Astrocyte (in vitro differentiated cells and primary cell): ENCODE measurements around the gene MYO9A. TPM values are rescaled to one million over a fixed set of nuclear protein-coding genes. Genes with fewer than 3 reads are reported as not detected.
A peak's percentile ranks its signal among the peaks of the same experiment; 100 is the strongest.

Source experiments
- DNase-seq: peaks from one replicate; pipeline ENCODE4 v3.0.0-alpha.2; 2010; ENCODE audit warnings: low read depth
- FAIRE-seq: peaks from 2 replicates; lab custom pipeline; 2011; peaks lifted over from hg19 to GRCh38; lab: Jason Lieb, UNC
- H2AFZ ChIP-seq: 2 replicates; pipeline ENCODE4 v1.6.0; 2012; ENCODE audit warnings: low read depth, low read length, inconsistent platforms
- H3K27ac ChIP-seq: 2 replicates; pipeline ENCODE4 v1.5.1; 2011; ENCODE audit warnings: low read depth, low read length, inconsistent platforms
- H3K27me3 ChIP-seq: 2 replicates; pipeline ENCODE4 v1.6.0; 2011; ENCODE audit warnings: low read length, inconsistent platforms; ENCODE audit not compliant: insufficient read depth
- H3K36me3 ChIP-seq: 2 replicates; pipeline ENCODE4 v1.5.1; 2011; ENCODE audit warnings: low read length, inconsistent platforms; ENCODE audit not compliant: insufficient read depth
- H3K4me1 ChIP-seq: 2 replicates; pipeline ENCODE4 v1.5.1; 2011; ENCODE audit warnings: low read length, inconsistent platforms; ENCODE audit not compliant: insufficient read depth
- H3K4me2 ChIP-seq: 2 replicates; pipeline ENCODE4 v1.6.0; 2012; ENCODE audit warnings: low read length, inconsistent platforms
- H3K4me3 ChIP-seq: 2 replicates; pipeline ENCODE4 v1.5.1; 2011; ENCODE audit warnings: low read depth, mild to moderate bottlenecking, low read length, inconsistent platforms; ENCODE audit not compliant: insufficient read depth
- H3K79me2 ChIP-seq: 2 replicates; pipeline ENCODE4 v1.6.0; 2012; ENCODE audit warnings: mild to moderate bottlenecking, low read length, inconsistent platforms; ENCODE audit not compliant: insufficient read depth
- H3K9ac ChIP-seq: 2 replicates; pipeline ENCODE4 v1.6.0; 2012; ENCODE audit warnings: mild to moderate bottlenecking, low read length, inconsistent platforms
- H3K9me3 ChIP-seq: 2 replicates; pipeline ENCODE4 v1.5.1; 2012; ENCODE audit warnings: low read depth, mild to moderate bottlenecking, low read length, inconsistent platforms; ENCODE audit not compliant: insufficient read depth
- H4K20me1 ChIP-seq: 2 replicates; pipeline ENCODE4 v1.6.0; 2012; ENCODE audit warnings: low read length, inconsistent platforms; ENCODE audit not compliant: insufficient read depth
- H3K27ac Mint-ChIP-seq: one replicate; pipeline ENCODE4 v1.8.0; 2021; ENCODE audit warnings: mild to moderate bottlenecking, mixed read lengths; ENCODE audit not compliant: unreplicated experiment
- H3K27me3 Mint-ChIP-seq: one replicate; pipeline ENCODE4 v1.8.0; 2021; ENCODE audit warnings: low read depth, mixed read lengths; ENCODE audit not compliant: unreplicated experiment
- H3K36me3 Mint-ChIP-seq: one replicate; pipeline ENCODE4 v1.8.0; 2021; ENCODE audit warnings: low read depth, mixed read lengths; ENCODE audit not compliant: unreplicated experiment
- H3K4me1 Mint-ChIP-seq: one replicate; pipeline ENCODE4 v1.8.0; 2021; ENCODE audit warnings: low read depth, mixed read lengths; ENCODE audit not compliant: unreplicated experiment
- H3K4me3 Mint-ChIP-seq: one replicate; pipeline ENCODE4 v1.8.0; 2021; ENCODE audit warnings: mild to moderate bottlenecking, moderate library complexity, mixed read lengths; ENCODE audit not compliant: unreplicated experiment
- H3K9me3 Mint-ChIP-seq: one replicate; pipeline ENCODE4 v1.8.0; 2021; ENCODE audit warnings: mild to moderate bottlenecking, mixed read lengths; ENCODE audit not compliant: unreplicated experiment
- CTCF ChIP-seq: IDR thresholded peaks from 2 replicates; pipeline ENCODE4 v1.5.1; 2011; ENCODE audit warnings: low read depth, mild to moderate bottlenecking, inconsistent platforms, low read length, moderate library complexity; ENCODE audit not compliant: insufficient read depth
- EZH2 ChIP-seq: IDR thresholded peaks from 2 replicates; pipeline ENCODE4 v1.6.1; 2012; ENCODE audit warnings: mild to moderate bottlenecking, low read length, inconsistent platforms; ENCODE audit not compliant: insufficient read depth
- total RNA-seq: library from RNA; stranded (reverse); gene quantifications from 2 replicates; pipeline ENCODE4 v1.2.1, GENCODE V29; 2021

The MYO9A gene
- total RNA-seq, 1 donor from 2014 or later: 26.4 TPM

GRCh38 chr15:71914092-71914491 is 203.9 kb downstream of the MYO9A start:
- Histone ChIP-seq H3K27ac (no peak overlapping the region), H4K20me1 (no peaks in the 10 kb centered on the region), H3K36me3 (peaks cover 6% of the 10 kb centered on the region), H3K4me1 (no peaks in the 10 kb centered on the region), H3K27me3 (no peaks in the 10 kb centered on the region), H3K79me2 (no peaks in the 10 kb centered on the region), H3K4me3 (no peak overlapping the region), H2AFZ (no peak overlapping the region), H3K4me2 (no peak overlapping the region), H3K9ac (no peak overlapping the region), H3K9me3 (no peaks in the 10 kb centered on the region)
- no peaks in the 10 kb centered on the region for H3K9me3 Mint-ChIP-seq
- FAIRE-seq (no peak), DNase-seq (no peak)
- H3K4me1 Mint-ChIP-seq: no peaks in the 10 kb centered on the region
- no peak overlapping the region for H3K4me3 Mint-ChIP-seq
- H3K27ac Mint-ChIP-seq: no peak overlapping the region
- H3K27me3 Mint-ChIP-seq: no peaks in the 10 kb centered on the region
- TF ChIP-seq EZH2: no peak
- no peak for TF ChIP-seq CTCF
- H3K36me3 Mint-ChIP-seq: no peaks in the 10 kb centered on the region

- Histone ChIP-seq H2AFZ (no peak overlapping the region), H3K4me2 (no peak overlapping the region), H4K20me1 (no peaks in the 10 kb centered on the region), H3K4me3 (no peak overlapping the region), H3K36me3 (peaks cover 9% of the 10 kb centered on the region), H3K9ac (no peak overlapping the region), H3K79me2 (no peaks in the 10 kb centered on the region), H3K4me1 (no peaks in the 10 kb centered on the region), H3K27ac (no peak overlapping the region), H3K9me3 (no peaks in the 10 kb centered on the region), H3K27me3 (no peaks in the 10 kb centered on the region)
- FAIRE-seq (no peak), DNase-seq (no peak)
- no peaks in the 10 kb centered on the region for H3K27me3 Mint-ChIP-seq
- no peak overlapping the region for H3K27ac Mint-ChIP-seq
- no peaks in the 10 kb centered on the region for H3K9me3 Mint-ChIP-seq
- H3K36me3 Mint-ChIP-seq: peaks cover 17% of the 10 kb centered on the region
- no peak for TF ChIP-seq CTCF
- TF ChIP-seq EZH2: no peak
- no peak overlapping the region for H3K4me3 Mint-ChIP-seq
- no peaks in the 10 kb centered on the region for H3K4me1 Mint-ChIP-seq
Measured at GRCh38 chr15:71899674-71900073, 218.3 kb downstream of the MYO9A start.

- Mint-ChIP-seq H3K27me3 (no peaks in the 10 kb centered on the region), H3K27ac (no peak overlapping the region), H3K4me3 (no peak overlapping the region)
Measured at GRCh38 chr15:71893691-71894090, 224.3 kb downstream of the MYO9A start.

More at GRCh38 chr15:71893691-71894090, 224.3 kb downstream of the MYO9A start:
- H3K9me3 ChIP-seq: no peaks in the 10 kb centered on the region
- Mint-ChIP-seq H3K36me3 (peaks cover 17% of the 10 kb centered on the region), H3K4me1 (peaks cover 7% of the 10 kb centered on the region), H3K9me3 (no peaks in the 10 kb centered on the region)
- no peak overlapping the region for H3K9ac ChIP-seq
- no peaks in the 10 kb centered on the region for H4K20me1 ChIP-seq
- H3K27me3 ChIP-seq: no peaks in the 10 kb centered on the region
- H3K27ac ChIP-seq: no peak overlapping the region
- peaks cover 3% of the 10 kb centered on the region for H3K36me3 ChIP-seq
- H3K4me3 ChIP-seq: no peak overlapping the region
- TF ChIP-seq EZH2 (no peak), CTCF (no peak)
- no peak overlapping the region for H3K4me2 ChIP-seq
- H3K4me1 ChIP-seq: no peaks in the 10 kb centered on the region
- DNase-seq: peak; percentile 10
- H3K79me2 ChIP-seq: no peaks in the 10 kb centered on the region
- H2AFZ ChIP-seq: no peak overlapping the region
- no peak for FAIRE-seq
